ENCODE data around the gene MOB2.

GRCh38 chr11:1421291-1421690 lies 65.3 kb downstream of the MOB2 start:
- TF ChIP-seq CTCF (conservative IDR thresholded peaks at IDR 0.05) (no peak), EZH2 (IDR thresholded peaks at IDR 0.05; ENCODE audit: low read depth) (no peak)

All from PC-9 (cell line).